GM23338 (cell line): Measurements from ENCODE around the gene C2orf92. TPM values are rescaled to one million over a fixed set of nuclear protein-coding genes. Genes with fewer than 3 reads are reported as not detected.

ENCODE experiments used
- ATAC-seq: fragments of 200-7000 bp; cut with Tn5 transposase; 3 replicates; pipeline ENCODE4 v1.9.1; 2020
- DNase-seq: peaks from one replicate; pipeline ENCODE4 v3.0.0-alpha.2; 2015; ENCODE audit warnings: low spot score
- H2AFZ ChIP-seq: fragments of 200-600 bp; sonication (generic); 2 replicates; pipeline ENCODE4 v1.8.0; 2016; ENCODE audit warnings: antibody characterized with exemption, mild to moderate bottlenecking, moderate library complexity
- H3F3A ChIP-seq: fragments of 200-600 bp; sonication (generic); replicated peaks from 2 replicates; pipeline ENCODE4 v1.8.0; 2017; ENCODE audit warnings: antibody characterized with exemption, mixed run types, low read depth
- H3K27ac ChIP-seq: fragments of 200-600 bp; sonication (generic); 2 replicates; pipeline ENCODE4 v1.6.1; 2016; ENCODE audit warnings: low read depth
- H3K27me3 ChIP-seq: fragments of 200-600 bp; sonication (generic); 2 replicates; pipeline ENCODE4 v1.8.0; 2016; ENCODE audit warnings: mild to moderate bottlenecking, mixed run types, moderate library complexity; ENCODE audit not compliant: insufficient read depth
- H3K36me3 ChIP-seq: fragments of 200-600 bp; sonication (generic); 2 replicates; pipeline ENCODE4 v1.8.0; 2016; ENCODE audit warnings: mild to moderate bottlenecking; ENCODE audit not compliant: insufficient read depth
- H3K4me1 ChIP-seq: fragments of 200-600 bp; sonication (generic); 2 replicates; pipeline ENCODE4 v1.8.0; 2016; ENCODE audit warnings: mild to moderate bottlenecking, moderate library complexity; ENCODE audit not compliant: insufficient read depth
- H3K4me2 ChIP-seq: fragments of 200-600 bp; sonication (generic); 2 replicates; pipeline ENCODE4 v1.7.1; 2017; ENCODE audit warnings: mixed run types
- H3K4me3 ChIP-seq: fragments of 200-600 bp; sonication (generic); 2 replicates; pipeline ENCODE4 v1.6.1; 2016; ENCODE audit warnings: mixed run types
- H3K79me2 ChIP-seq: fragments of 200-600 bp; sonication (generic); replicated peaks from 2 replicates; pipeline ENCODE4 v1.8.0; 2017; ENCODE audit warnings: mild to moderate bottlenecking; ENCODE audit not compliant: insufficient read depth
- H3K9me2 ChIP-seq: fragments of 200-600 bp; sonication (generic); 2 replicates; pipeline ENCODE4 v1.8.0; 2017; ENCODE audit not compliant: insufficient read depth
- H4K20me1 ChIP-seq: fragments of 200-600 bp; sonication (generic); replicated peaks from 2 replicates; pipeline ENCODE4 v1.8.0; 2017; ENCODE audit warnings: mild to moderate bottlenecking; ENCODE audit not compliant: insufficient read depth
- H3K27ac Mint-ChIP-seq: 2 replicates; pipeline ENCODE4 v1.8.0; 2020; ENCODE audit warnings: inconsistent platforms, mild to moderate bottlenecking, moderate library complexity, mixed read lengths
- H3K27me3 Mint-ChIP-seq: 3 replicates; pipeline ENCODE4 v1.8.0; 2022; ENCODE audit warnings: low read depth, mild to moderate bottlenecking, moderate library complexity, mixed read lengths, inconsistent platforms; ENCODE audit not compliant: insufficient read depth, poor library complexity
- H3K36me3 Mint-ChIP-seq: 3 replicates; pipeline ENCODE4 v1.8.0; 2021; ENCODE audit warnings: low read depth, mild to moderate bottlenecking, inconsistent platforms, moderate library complexity, mixed read lengths
- H3K4me1 Mint-ChIP-seq: 3 replicates; pipeline ENCODE4 v1.8.0; 2020; ENCODE audit warnings: mild to moderate bottlenecking, inconsistent platforms, mixed read lengths
- H3K4me3 Mint-ChIP-seq: 3 replicates; pipeline ENCODE4 v1.8.0; 2021; ENCODE audit warnings: moderate library complexity, mild to moderate bottlenecking, inconsistent platforms, mixed read lengths
- H3K9me3 Mint-ChIP-seq: 3 replicates; pipeline ENCODE4 v1.8.0; 2020; ENCODE audit warnings: moderate library complexity, mild to moderate bottlenecking, inconsistent platforms, mixed read lengths
- CREB1 ChIP-seq: fragments of 250-450 bp; sonication (Bioruptor Pico); IDR thresholded peaks from 2 replicates; pipeline ENCODE4 v1.5.0; 2020; ENCODE audit warnings: low read depth, mild to moderate bottlenecking, moderate library complexity
- CTCF ChIP-seq, 2 experiments: fragments of 200-600 bp in 1 of 2; sonication (generic) in 1 of 2; conservative IDR thresholded peaks; 2 replicates each; pipeline versions ENCODE4 v1.5.1 to v1.6.1; 2016 to 2017; ENCODE audit warnings: antibody characterized with exemption in 2 of 2, low read depth in 2 of 2, mild to moderate bottlenecking in 2 of 2, moderate library complexity in 1 of 2
- ETS1 ChIP-seq: IDR thresholded peaks from 2 replicates; pipeline ENCODE4 v1.6.1; 2016; ENCODE audit warnings: antibody characterized with exemption
- EZH2 ChIP-seq: fragments of 200-600 bp; sonication (generic); IDR thresholded peaks from one replicate; pipeline ENCODE4 v1.8.0; 2017; ENCODE audit warnings: antibody characterized with exemption, mild to moderate bottlenecking, low read depth; ENCODE audit not compliant: unreplicated experiment
- EZH2phosphoT487 ChIP-seq: fragments of 200-600 bp; sonication (generic); IDR thresholded peaks from one replicate; pipeline ENCODE4 v1.8.1; 2018; ENCODE audit warnings: antibody characterized with exemption; ENCODE audit not compliant: unreplicated experiment
- NANOG ChIP-seq: IDR thresholded peaks from 2 replicates; pipeline ENCODE4 v1.6.1; 2016; ENCODE audit warnings: antibody characterized with exemption, borderline replicate concordance
- ZNF331 ChIP-seq: fragments of 250-450 bp; sonication (Bioruptor Pico); IDR thresholded peaks from 2 replicates; pipeline ENCODE4 v1.5.0; 2020; ENCODE audit warnings: low read depth, mild to moderate bottlenecking, moderate library complexity
- ZNF462 ChIP-seq: fragments of 250-450 bp; sonication (Bioruptor Pico); IDR thresholded peaks from 2 replicates; pipeline ENCODE4 v1.5.0; 2020; ENCODE audit warnings: mild to moderate bottlenecking, moderate library complexity
- polyA plus RNA-seq: library from polyadenylated mRNA; unstranded; fragments of >200 nt; fragmentation: Nextera tagmentation; extraction: Ambion mirVana; gene quantifications from 2 replicates; pipeline ENCODE4 v1.2.1, GENCODE V29; 2016
- total RNA-seq: library from RNA; depleted of rRNA; stranded (reverse); fragments of >200 nt; shearing (Covaris generic); gene quantifications from 2 replicates; pipeline ENCODE4 v1.2.3, GENCODE V29; 2014

The C2orf92 gene
- total and polyA plus RNA-seq, 2 experiments from 2014 or later = 1.7 to 2.6 TPM

GRCh38 chr2:97676620-97677019 lies 7.1 kb downstream of the C2orf92 start:
- Histone ChIP-seq H3K4me2 (no peak overlapping the region), H3K79me2 (no peaks in the 10 kb centered on the region), H3K27me3 (no peaks in the 10 kb centered on the region), H3K4me1 (peaks cover 7% of the 10 kb centered on the region; the same call in 1 of the 2 replicates), H3K27ac (no peak overlapping the region), H4K20me1 (no peaks in the 10 kb centered on the region), H3F3A (no peaks in the 10 kb centered on the region), H3K36me3 (no peaks in the 10 kb centered on the region), H2AFZ (no peak overlapping the region), H3K9me2 (no peaks in the 10 kb centered on the region), H3K4me3 (no peak overlapping the region)
- TF ChIP-seq ZNF462 (CRISPR knock-in tag) = no peak
- TF ChIP-seq CREB1 (CRISPR knock-in tag) = no peak
- TF ChIP-seq ETS1 = no peak
- TF ChIP-seq NANOG = no peak
- no peak for TF ChIP-seq CTCF (conservative IDR thresholded peaks at IDR 0.05; ENCODE audit: low read depth in 2 of 2)
- TF ChIP-seq EZH2phosphoT487 = no peak
- TF ChIP-seq ZNF331 (CRISPR knock-in tag) = no peak
- TF ChIP-seq EZH2 = no peak
- ATAC-seq = no peak
- DNase-seq = no peak
- H3K4me3 Mint-ChIP-seq = no peak overlapping the region
- no peak overlapping the region for H3K27ac Mint-ChIP-seq
- peaks cover 9% of the 10 kb centered on the region; the same call in 2 of the 3 replicates for H3K4me1 Mint-ChIP-seq
- H3K9me3 Mint-ChIP-seq = peaks cover 21% of the 10 kb centered on the region
- H3K36me3 Mint-ChIP-seq = peaks cover 17% of the 10 kb centered on the region; the same call in 2 of the 3 replicates
- H3K27me3 Mint-ChIP-seq = peaks cover 9% of the 10 kb centered on the region
